Stimulated activated naive CD4-positive, alpha-beta T cell treated with Interleukin-2 at 50 U/mL for 16 hours (primary cell): ENCODE data around the gene ADCY7.
A peak's percentile ranks its signal among the peaks of the same experiment; 100 is the strongest.

Experiments used
- DNase-seq: peaks from one replicate; lab custom pipeline; 2025; lab: John Stamatoyannopoulos, UW

The ADCY7 gene

DNA sequence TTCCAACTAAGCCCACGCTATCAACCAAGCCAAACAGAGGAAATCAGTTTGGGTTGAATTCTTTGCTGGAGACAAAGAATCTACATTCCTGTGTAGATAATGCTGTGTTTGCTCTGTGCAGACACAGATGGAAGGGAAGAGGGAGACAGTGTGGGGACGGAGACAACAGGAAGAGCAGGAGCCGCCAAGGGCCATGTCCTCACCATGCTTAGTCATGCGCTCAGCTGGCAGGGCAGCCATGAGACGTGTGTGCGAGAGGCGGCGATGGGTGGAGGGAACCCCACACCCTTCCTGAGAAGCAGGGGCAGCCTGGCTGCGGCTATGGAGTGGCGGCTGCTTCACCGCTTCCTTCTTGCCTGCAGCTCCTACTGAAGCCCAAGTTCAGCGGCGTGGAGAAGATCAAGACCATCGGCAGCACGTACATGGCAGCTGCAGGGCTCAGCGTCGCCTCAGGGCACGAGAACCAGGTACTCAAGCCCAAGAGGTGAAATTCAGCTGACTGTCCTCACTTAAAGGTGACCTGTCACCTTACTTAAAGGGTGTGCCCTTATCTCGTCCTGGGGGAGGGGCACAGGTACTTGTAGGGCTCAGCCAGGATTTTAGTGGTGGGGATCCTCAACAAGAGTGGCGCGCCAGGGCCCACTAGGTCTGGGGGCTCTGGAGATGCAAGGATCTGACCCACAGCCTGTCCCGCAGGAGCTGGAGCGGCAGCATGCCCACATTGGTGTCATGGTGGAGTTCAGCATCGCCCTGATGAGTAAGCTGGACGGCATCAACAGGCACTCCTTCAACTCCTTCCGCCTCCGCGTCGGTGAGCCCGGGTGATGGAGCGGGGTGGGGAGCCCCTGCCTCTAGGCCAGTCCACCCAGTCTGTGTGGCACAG is 47.5 kb downstream of the ADCY7 start:
- peak; percentile 10 for DNase-seq

- no peak for DNase-seq
Measured at GRCh38 chr16:50314665-50315064, 48.3 kb downstream of the ADCY7 start.

- DNase-seq, result no peak
Measured at GRCh38 chr16:50315346-50315997, 49.1 kb downstream of the ADCY7 start.

- no peak for DNase-seq
Measured at GRCh38 chr16:50316102-50316847, 49.9 kb downstream of the ADCY7 start.

DNA sequence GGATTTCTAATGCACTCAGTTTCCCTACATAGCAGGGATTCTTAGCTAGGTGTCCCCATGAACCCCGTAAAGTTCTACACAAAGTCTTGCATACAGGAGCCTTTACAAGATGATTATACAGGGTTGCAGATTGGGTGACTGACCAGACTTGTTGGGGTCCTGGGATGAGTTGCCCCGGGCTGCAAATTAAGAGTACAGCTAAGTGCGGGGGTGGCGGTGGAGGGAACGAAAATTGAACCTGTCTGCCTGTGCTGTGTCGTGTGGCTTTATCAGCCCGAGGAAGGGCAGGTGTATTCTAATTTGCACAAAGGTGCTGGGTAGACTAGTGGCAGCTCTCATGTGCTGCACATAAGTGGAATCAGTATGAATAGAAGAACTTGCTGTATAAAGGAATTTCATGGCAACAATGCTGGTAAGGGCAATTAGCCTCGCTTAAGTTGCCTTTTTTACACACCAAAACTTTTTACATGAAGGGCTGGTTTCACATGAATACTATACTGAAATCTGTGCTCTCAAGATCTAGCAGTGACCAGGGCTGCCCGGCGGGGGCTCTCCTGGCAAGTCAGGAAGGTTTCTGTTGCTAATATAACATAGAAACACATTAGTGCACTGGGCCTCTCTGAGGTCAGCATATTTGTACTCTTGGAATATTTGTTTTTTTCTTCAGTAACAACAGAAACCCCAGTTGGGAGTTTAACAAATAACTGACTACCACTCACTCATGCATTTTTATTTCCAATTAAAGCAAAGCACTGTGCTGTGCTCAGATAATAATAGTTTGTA is 50.7 kb downstream of the ADCY7 start:
- no peak for DNase-seq

DNA sequence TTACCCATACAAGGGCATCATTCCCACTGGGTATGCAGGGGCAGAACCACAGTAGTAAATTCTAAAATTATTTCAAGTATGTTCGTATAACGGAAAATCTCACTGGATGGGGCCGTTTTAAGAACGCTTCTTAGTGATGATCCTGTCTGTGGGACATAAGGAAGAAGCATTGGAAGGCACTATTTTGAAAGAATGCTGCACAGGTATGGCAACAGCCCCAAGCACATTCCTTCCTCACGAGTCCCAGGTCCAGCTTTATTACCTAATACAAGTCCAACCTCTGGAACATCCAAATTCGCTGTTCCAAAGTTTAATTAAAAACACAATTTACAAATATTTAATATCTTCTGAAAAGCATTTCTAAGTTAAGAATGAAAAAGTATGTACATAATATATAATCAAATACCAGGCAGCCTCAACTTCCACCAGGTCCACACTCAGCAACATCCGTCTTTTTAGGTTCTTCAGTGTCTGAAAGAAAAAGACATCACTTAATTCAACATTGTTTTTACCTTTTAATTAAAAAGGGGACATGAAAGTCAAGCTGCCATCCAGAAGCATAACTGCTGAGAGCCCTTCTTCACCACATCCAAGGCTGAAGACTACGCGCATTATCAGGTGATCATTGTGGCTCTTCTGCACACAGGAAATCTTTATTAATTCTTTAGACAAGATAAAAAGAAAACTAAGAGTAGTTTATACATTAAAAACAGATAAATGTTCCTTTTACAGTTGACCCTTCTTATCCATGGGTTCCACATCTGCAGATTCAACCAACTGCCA is 52.6 kb downstream of the ADCY7 start:
- no peak for DNase-seq

DNA sequence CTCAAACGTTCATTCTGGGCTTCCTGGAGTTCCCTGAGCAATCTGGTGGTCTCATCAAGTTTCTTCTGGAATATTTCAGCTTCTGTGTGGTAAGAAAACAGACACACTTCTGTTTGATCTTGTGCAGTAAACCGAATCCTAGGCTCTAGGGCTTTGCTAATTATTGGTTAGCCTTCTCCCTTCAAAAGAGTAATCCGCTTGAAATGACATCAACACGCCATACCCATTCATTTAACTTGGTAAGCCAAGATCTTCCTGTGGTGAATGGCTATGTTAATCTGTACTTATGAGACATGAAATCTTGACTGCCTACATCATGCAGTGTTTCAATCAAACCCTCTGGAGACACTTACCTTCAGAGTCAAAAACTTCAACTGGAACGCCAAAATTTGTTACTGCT is 54.0 kb downstream of the ADCY7 start:
- DNase-seq, result no peak

DNA sequence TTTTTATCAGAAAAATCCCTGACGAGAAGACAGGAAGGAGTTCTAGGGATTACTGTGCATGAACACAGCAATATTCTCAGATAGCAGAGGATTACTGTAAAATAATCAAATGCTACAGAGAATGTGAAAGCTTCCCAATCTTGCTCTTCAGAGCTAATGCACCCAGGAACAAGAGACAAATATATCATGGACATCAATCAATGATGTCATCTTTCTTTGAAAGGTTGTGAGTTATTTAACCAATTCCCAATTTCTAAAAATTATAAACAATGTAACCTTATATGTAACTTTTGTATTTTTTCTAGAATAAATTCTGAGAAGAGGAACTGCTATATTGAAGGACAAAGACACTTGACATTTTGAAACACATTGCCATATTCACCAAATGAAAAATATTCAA is 56.0 kb downstream of the ADCY7 start:
- no peak for DNase-seq

- no peak for DNase-seq
Measured at GRCh38 chr16:50323335-50324011, 57.1 kb downstream of the ADCY7 start.

- DNase-seq, result no peak
Measured at GRCh38 chr16:50324345-50324744, 58.0 kb downstream of the ADCY7 start.

GRCh38 chr16:50326264-50326663 is 59.9 kb downstream of the ADCY7 start:
- DNase-seq, result no peak

GRCh38 chr16:50326835-50327465 is 60.6 kb downstream of the ADCY7 start:
- peak; percentile 43 for DNase-seq

GRCh38 chr16:50329446-50330189 is 63.3 kb downstream of the ADCY7 start:
- DNase-seq, result no peak

- no peak for DNase-seq
Measured at GRCh38 chr16:50331570-50331969, 65.2 kb downstream of the ADCY7 start.

GRCh38 chr16:50332599-50332998 is 66.2 kb downstream of the ADCY7 start:
- no peak for DNase-seq

GRCh38 chr16:50334106-50334975 is 68.0 kb downstream of the ADCY7 start:
- no peak for DNase-seq

- DNase-seq, result peak; percentile 17
Measured at GRCh38 chr16:50335196-50335958, 69.0 kb downstream of the ADCY7 start.

GRCh38 chr16:50336884-50337283 is 70.5 kb downstream of the ADCY7 start:
- no peak for DNase-seq
